Measurements from ENCODE around the gene DOLPP1.
A peak's percentile ranks its signal among the peaks of the same experiment; 100 is the strongest.

Gene DOLPP1

GRCh38 chr9:129137292-129138143, 56.6 kb downstream of the DOLPP1 start:
- H3K36me3 ChIP-seq (ENCODE audit: insufficient read depth, low read depth, low read length) = peaks cover 56% of the 10 kb centered on the region
- no peak overlapping the region for H3K27ac ChIP-seq (ENCODE audit: low read length)
- no peak overlapping the region for H3K9ac ChIP-seq (ENCODE audit: low read depth, low read length)
- no peaks in the 10 kb centered on the region for H3K9me3 ChIP-seq (ENCODE audit: insufficient read depth, low read depth, low read length)
- H3K4me1 ChIP-seq (ENCODE audit: insufficient read depth, low read length) = peaks cover 24% of the 10 kb centered on the region
- H3K27me3 ChIP-seq (ENCODE audit: insufficient read depth, low read length) = no peaks in the 10 kb centered on the region
- H3K4me3 ChIP-seq (ENCODE audit: low read length) = no peak overlapping the region

GRCh38 chr9:129138144-129138462, 57.2 kb downstream of the DOLPP1 start:
- peaks cover 55% of the 10 kb centered on the region for H3K36me3 ChIP-seq (ENCODE audit: insufficient read depth, low read depth, low read length)
- H3K9ac ChIP-seq (ENCODE audit: low read depth, low read length) = no peak overlapping the region
- H3K27ac ChIP-seq (ENCODE audit: low read length) = no peak overlapping the region
- H3K9me3 ChIP-seq (ENCODE audit: insufficient read depth, low read depth, low read length) = no peaks in the 10 kb centered on the region
- H3K4me3 ChIP-seq (ENCODE audit: low read length) = no peak overlapping the region
- peaks cover 30% of the 10 kb centered on the region for H3K4me1 ChIP-seq (ENCODE audit: insufficient read depth, low read length)
- H3K27me3 ChIP-seq (ENCODE audit: insufficient read depth, low read length) = no peaks in the 10 kb centered on the region

- H3K27ac ChIP-seq (ENCODE audit: low read length) = no peak overlapping the region
- H3K27me3 ChIP-seq (ENCODE audit: insufficient read depth, low read length) = no peaks in the 10 kb centered on the region
- H3K9me3 ChIP-seq (ENCODE audit: insufficient read depth, low read depth, low read length) = no peaks in the 10 kb centered on the region
- peaks cover 54% of the 10 kb centered on the region for H3K36me3 ChIP-seq (ENCODE audit: insufficient read depth, low read depth, low read length)
- H3K4me3 ChIP-seq (ENCODE audit: low read length) = no peak overlapping the region
- H3K4me1 ChIP-seq (ENCODE audit: insufficient read depth, low read length) = peaks cover 35% of the 10 kb centered on the region
- H3K9ac ChIP-seq (ENCODE audit: low read depth, low read length) = no peak overlapping the region
Measured at GRCh38 chr9:129138476-129139232, 57.7 kb downstream of the DOLPP1 start.

GRCh38 chr9:129139233-129139992, 58.5 kb downstream of the DOLPP1 start:
- Histone ChIP-seq H3K27ac (ENCODE audit: low read length) (peak overlapping the region; percentile 99), H3K9me3 (ENCODE audit: insufficient read depth, low read depth, low read length) (no peaks in the 10 kb centered on the region), H3K27me3 (ENCODE audit: insufficient read depth, low read length) (no peaks in the 10 kb centered on the region), H3K9ac (ENCODE audit: low read depth, low read length) (peak overlapping the region; percentile 98), H3K4me3 (ENCODE audit: low read length) (peak overlapping the region; percentile 71), H3K36me3 (ENCODE audit: insufficient read depth, low read depth, low read length) (peaks cover 55% of the 10 kb centered on the region), H3K4me1 (ENCODE audit: insufficient read depth, low read length) (peaks cover 35% of the 10 kb centered on the region)

- Histone ChIP-seq H3K4me1 (ENCODE audit: insufficient read depth, low read length) (peaks cover 35% of the 10 kb centered on the region), H3K9ac (ENCODE audit: low read depth, low read length) (peak overlapping the region; percentile 98), H3K27me3 (ENCODE audit: insufficient read depth, low read length) (no peaks in the 10 kb centered on the region), H3K4me3 (ENCODE audit: low read length) (peak overlapping the region; percentile 71), H3K9me3 (ENCODE audit: insufficient read depth, low read depth, low read length) (no peaks in the 10 kb centered on the region), H3K27ac (ENCODE audit: low read length) (peak overlapping the region; percentile 99), H3K36me3 (ENCODE audit: insufficient read depth, low read depth, low read length) (peaks cover 53% of the 10 kb centered on the region)
Measured at GRCh38 chr9:129139993-129140396, 59.1 kb downstream of the DOLPP1 start.
